NCI-H774 (cell line): Measurements from ENCODE around the gene UBE2E3.
"Not testable (repeated sequence)": the region's sequence is repeated elsewhere in the genome, so short reads cannot be mapped to it uniquely, and the experiment has no call there.

Experiments used
- DNase-seq: peaks from one replicate; lab custom pipeline; 2025; lab: John Stamatoyannopoulos, UW

UBE2E3 gene

GRCh38 chr2:180980106-180980942, at the start of gene UBE2E3:
UBE2E3 (plus strand) TSS chr2:180980605; CDS start chr2:180982043, 1,438 bp downstream.
- peak; percentile 87 for DNase-seq

- no peak for DNase-seq
Observed at GRCh38 chr2:180931841-180932240, 48.6 kb upstream of the UBE2E3 start.

DNA sequence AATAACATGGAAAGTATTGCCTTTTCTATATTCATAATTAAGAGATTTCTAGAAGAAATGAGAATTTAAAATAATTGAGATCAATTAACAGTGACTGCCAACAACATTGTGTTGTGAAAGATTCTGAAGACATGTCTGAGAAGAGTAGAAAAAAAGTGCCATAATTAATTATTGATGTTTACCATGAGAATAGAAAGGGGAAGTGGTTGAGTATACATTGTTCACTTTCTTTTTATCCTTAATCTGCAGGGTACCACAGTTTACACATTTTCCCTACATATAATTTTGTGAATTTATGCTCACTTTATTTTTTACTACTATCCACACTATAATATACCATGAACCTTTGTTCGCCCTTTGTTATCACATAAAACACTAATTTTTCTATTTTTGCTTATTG, 47.1 kb upstream of the UBE2E3 start:
- DNase-seq, result no peak

DNA sequence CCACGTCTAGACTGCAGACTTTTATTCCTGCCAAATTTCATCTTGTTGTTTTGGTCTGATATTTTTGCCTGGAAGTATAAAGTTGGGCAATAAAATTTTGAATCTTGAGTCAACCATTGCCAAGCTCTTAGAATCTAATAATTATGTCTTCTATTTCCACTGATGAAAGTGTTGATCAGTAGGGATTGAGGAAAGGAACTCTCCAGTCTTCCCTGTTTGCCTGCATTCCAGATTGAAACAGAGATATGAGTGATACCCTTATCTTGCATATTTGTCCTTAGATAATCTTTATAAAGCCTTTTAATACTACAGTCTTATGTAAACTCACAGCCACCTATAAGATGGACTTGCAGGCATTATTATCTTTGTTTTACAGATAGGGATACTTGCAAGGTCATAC, 45.5 kb upstream of the UBE2E3 start:
- no peak for DNase-seq

DNA sequence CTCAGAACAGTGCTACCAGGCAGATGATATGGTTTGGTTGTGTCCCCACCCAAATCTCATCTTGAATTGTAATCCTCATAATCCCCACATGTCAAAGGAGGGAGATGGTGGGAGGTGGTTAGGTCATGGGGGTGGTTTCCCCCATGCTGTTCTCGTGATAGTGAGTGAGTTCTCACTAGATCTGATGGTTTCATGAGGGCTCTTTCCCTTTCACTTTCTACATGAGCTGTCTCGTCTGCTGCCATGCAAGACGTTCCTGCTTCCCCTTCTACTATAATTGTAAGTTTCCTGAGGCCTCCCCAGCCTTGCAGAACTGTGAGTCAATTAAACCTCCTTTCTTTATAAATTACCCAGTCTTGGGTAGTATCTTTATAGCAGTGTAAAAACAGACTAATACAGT, 42.9 kb upstream of the UBE2E3 start:
- DNase-seq, result not testable (repeated sequence)

DNA sequence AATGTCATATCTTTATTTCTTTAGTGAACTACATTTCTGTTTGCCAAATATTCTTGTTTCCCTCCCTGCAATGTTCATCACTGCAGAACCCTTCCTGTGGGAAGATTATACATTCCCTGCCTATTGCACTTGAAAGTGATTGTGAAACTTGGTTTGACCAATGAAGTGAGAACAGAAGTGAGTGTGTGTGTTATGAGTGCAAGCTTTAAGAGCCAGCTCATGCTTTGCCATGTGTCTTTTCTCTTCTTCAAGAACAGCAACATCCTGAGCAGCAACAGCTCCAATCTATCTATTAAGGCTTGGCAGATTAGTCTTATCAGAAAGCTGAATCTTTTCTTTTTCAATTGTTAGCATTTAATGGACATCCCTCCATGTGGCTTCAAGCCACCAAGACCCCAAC, 42.0 kb upstream of the UBE2E3 start:
- no peak for DNase-seq

- DNase-seq, result no peak
Observed at GRCh38 chr2:180943275-180943674, 37.1 kb upstream of the UBE2E3 start.

DNA sequence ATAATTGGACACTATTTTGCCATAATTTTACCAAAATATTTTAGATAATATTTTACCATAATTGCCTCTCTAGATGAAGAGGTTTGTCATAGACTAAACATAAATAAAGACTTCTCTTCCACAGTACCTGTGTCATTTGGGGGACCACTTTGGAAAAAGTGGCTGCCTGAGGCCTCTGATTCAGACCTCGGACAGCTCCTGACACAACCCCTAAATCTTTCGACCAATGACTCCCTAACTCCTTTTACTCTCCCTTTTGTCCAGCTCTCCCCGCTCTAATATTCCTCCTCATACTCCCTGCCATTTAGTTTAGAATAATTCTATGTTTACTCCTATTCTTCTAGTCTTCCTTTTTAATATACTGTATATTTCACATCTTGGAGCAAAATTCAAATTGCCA, 36.0 kb upstream of the UBE2E3 start:
- no peak for DNase-seq

GRCh38 chr2:180947208-180947689, 33.2 kb upstream of the UBE2E3 start:
- no peak for DNase-seq

DNA sequence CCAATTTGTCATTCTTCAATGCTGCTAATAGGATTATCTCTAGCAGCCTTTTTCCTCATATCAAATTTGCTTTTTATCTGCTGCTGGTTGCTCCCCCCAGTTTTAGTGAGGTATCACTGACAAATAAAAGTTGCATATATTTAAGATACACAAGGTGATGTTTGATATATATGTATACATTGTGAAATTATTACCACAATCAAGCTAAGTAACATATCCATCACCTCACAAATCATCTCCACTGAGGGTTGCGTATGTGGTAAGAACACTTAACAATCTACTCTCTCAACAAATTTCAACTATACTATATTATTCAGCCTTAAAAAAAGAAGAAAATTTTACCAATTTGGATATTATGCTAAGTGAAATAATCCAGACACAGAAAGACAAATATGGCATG, 30.5 kb upstream of the UBE2E3 start:
- DNase-seq, result no peak

- DNase-seq, result no peak
Observed at GRCh38 chr2:180952082-180952481, 28.3 kb upstream of the UBE2E3 start.

DNA sequence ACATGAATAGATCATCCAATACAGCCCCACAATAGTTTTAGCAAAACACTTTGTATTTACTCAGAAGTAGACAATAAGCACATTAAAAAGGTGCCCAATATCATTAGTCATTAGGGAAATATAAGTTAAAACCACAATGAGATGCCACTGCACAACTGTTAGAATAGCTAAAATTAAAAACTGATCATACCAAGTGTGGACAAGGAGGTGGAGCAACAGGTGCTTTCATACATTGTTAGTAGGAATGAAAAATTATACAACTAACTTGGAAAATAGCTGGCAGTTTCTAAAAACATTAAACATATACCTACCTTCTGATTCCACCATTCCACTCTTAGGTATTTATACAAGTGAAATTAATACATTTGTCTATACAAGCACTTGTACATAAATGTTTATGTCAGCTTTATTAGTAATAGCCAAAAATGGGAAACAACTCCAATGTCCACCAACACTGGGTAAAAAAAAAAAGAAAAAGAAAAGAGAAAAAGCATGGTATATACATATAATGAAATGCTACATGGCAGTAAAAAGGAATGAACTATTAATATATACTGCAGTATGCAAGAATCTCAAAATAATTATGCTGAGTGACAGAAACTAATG, 27.6 kb upstream of the UBE2E3 start:
- DNase-seq, result no peak

- DNase-seq, result no peak
Observed at GRCh38 chr2:180953550-180953949, 26.9 kb upstream of the UBE2E3 start.

GRCh38 chr2:180955101-180955500, 25.3 kb upstream of the UBE2E3 start:
- no peak for DNase-seq

DNA sequence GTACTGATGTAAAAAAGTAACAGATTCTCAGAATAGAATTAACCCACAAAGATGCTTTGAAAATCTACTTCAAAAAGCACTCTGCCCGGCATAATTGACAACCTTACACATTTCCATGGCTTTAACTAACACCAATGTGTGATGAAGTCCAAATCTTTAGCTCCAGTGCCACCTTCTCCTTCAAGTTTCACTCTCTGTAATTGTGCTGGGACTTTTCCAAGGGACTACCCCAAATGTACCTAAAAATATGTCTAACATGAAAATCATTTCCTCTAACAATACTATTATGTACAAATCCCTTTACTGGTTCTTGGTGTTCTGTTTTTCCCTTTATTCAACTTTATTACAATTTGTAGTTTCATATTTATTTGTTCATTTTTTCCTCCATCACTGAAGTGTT, 20.6 kb upstream of the UBE2E3 start:
- DNase-seq, result no peak

GRCh38 chr2:180960982-180961381, 19.4 kb upstream of the UBE2E3 start:
- DNase-seq, result no peak

DNA sequence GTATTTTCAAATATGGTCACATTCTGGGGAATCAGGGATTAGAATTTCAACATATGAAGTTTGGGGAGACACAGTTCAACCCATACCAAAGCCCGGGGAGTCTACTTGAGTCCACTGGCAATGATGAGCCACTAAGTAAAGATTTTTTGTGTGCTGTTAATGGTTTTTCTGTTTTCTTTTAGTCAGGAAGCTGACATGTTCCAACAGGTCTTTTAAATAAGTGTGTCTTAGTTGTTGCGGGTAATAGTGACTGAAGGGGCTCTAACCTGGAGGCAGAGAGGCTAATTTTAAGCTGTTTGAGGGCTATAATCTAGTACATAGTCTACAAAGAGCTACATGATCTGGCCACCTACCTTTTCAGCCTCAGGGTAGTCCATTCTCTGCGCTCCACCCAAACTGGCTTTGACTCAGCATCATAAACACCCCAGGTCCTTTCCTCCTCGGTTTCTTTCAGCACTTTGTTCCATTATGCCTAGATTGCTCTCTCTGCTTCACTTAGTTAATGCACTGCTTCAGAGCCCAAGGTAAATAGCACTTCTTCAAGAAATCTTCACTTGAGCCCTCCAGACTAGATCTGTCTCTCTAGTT, 17.6 kb upstream of the UBE2E3 start:
- no peak for DNase-seq

DNA sequence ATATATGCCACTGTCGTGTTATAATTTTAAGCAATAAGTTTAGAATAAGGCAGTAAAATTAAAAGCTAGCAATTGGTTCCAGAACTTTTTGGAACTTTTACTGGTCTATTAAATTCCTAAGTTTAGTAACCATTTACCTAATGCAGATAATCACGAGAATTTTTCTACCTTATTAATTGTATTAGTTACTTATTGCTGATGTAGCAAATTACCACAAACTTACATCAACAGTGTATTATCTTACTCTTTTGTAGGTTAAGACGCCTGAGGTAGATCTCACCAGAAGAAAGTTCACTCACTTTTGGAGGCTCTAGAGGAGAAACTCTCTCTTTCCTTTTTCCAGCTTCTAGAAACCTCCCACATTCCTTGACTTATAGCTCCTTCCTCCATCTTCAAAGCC, 14.0 kb upstream of the UBE2E3 start:
- DNase-seq, result no peak

DNA sequence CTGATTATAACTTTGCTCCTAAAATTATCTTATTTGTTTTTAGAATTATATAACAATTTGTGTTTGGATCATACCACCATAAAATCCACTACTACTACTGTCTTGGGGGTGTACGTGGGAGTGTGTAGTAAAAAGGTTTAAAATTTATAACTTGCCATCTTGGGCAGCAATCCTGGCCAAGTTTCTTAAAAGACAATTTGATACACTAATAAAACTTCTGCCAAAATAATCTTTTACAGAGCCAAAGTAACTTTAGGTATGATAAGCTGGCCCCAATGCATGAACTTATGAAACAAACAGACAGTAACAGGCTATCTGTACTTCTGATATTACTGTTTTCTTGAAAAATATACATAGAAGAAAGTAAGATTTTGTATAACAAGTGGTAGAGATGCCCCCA, 11.3 kb upstream of the UBE2E3 start:
- DNase-seq, result no peak

- no peak for DNase-seq
Observed at GRCh38 chr2:180970016-180970415, 10.4 kb upstream of the UBE2E3 start.

DNA sequence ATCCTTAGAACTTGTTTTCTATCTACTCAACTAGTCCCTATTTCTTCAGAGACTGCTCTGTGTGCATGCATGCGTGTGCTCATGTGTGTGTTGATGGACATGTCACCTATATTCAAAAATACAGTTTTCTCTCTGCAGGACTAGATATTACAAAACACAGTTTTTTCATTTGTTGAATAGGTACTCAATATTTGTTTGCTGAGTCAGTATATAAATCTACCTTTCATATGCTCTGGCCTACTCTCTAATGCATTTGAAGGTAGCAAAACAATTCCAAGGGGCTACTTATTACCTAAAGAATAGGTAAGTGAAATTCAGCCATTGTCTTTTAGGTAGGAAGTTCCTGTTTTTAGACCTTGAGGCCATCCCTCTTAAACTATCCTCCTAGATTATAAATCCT, 8.6 kb upstream of the UBE2E3 start:
- no peak for DNase-seq

GRCh38 chr2:180975585-180975984, 4.8 kb upstream of the UBE2E3 start:
- DNase-seq, result no peak
